Esophagus muscularis mucosa (tissue), 3 donors: Measurements from ENCODE around the gene NPFF.

Source experiments
- POLR2A ChIP-seq: fragments of 450-650 bp; IDR thresholded peaks from one replicate; pipeline ENCODE4 v1.6.1; 2017; ENCODE audit warnings: antibody characterized with exemption, moderate library complexity, mild to moderate bottlenecking, low read depth
- POLR2AphosphoS5 ChIP-seq, 2 donors: sonication (generic); formaldehyde crosslinking; IDR thresholded peaks; one replicate each; pipeline ENCODE4 v1.6.1; 2017; ENCODE audit warnings: antibody characterized with exemption in 2 of 2
- TF ChIP-seq, protein P1 (sequence below), 3 experiments: fragments of 200-600 bp in 2 of 3; fragments of 450-650 bp in 1 of 3; sonication (generic) in 2 of 3; IDR thresholded peaks; one replicate each; pipeline ENCODE4 v1.5.1; 2017 to 2019; ENCODE audit warnings: antibody characterized with exemption in 3 of 3, mild to moderate bottlenecking in 2 of 3, moderate library complexity in 1 of 3

DNA sequence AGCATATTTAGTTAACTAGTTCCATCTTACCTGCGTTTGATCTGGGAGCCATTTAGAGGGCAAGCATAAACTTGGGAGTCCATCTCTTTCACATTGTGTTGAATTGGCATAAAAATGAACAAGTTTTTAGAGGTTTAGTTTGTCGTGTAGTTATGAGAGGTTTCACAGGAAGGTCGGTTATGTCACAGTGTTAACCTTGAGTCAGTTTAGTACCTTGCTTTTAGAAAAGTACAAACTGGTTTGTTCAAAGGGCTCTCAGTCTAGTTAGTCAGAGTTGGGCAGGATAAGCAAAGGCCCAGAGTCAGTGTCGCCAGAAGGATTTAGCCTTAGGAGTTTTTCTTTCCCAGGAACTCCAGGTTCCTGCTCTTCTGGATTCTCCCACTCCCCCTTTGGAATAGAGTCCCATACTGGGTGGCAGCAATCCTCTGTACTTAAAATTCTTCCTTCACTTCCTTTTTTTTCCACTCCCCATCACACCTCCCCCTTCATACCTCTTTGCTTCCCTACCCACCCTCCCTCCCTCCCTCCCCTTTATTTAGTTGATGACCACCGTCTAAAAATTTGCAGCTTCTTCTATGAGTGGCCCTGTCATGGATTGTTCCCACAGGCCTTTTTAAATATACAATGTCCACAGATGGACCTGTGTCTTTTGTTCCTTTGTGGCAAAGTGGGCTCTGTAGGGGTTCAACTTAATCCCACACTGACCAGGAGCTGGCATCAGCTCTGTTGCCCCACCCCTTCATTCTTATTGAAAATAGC lies 43.3 kb downstream of the NPFF start:
- TF ChIP-seq, protein P1, sequence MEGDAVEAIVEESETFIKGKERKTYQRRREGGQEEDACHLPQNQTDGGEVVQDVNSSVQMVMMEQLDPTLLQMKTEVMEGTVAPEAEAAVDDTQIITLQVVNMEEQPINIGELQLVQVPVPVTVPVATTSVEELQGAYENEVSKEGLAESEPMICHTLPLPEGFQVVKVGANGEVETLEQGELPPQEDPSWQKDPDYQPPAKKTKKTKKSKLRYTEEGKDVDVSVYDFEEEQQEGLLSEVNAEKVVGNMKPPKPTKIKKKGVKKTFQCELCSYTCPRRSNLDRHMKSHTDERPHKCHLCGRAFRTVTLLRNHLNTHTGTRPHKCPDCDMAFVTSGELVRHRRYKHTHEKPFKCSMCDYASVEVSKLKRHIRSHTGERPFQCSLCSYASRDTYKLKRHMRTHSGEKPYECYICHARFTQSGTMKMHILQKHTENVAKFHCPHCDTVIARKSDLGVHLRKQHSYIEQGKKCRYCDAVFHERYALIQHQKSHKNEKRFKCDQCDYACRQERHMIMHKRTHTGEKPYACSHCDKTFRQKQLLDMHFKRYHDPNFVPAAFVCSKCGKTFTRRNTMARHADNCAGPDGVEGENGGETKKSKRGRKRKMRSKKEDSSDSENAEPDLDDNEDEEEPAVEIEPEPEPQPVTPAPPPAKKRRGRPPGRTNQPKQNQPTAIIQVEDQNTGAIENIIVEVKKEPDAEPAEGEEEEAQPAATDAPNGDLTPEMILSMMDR (IDR thresholded peaks at IDR 0.05): no peak
- no peak for TF ChIP-seq POLR2A
- TF ChIP-seq POLR2AphosphoS5 (IDR thresholded peaks at IDR 0.05): no peak
